ENCODE measurements around the gene PFDN5.

Gene PFDN5

GRCh38 chr12:53299454-53300180 lies 4.3 kb downstream of the PFDN5 start, which contains the start of gene MYG1:
TSS of gene MYG1 (plus strand) at chr12:53299695. CDS start at chr12:53299738, 43 bp downstream.
- Histone ChIP-seq H3K79me1 (ENCODE audit: low read length) (peaks cover 19% of the 10 kb centered on the region), H3K4me2 (ENCODE audit: low read length) (peak within 1 kb of the TSS; percentile 99), H2AK5ac (ENCODE audit: low read length) (peak within 1 kb of the TSS; percentile 59), H3K4me1 (ENCODE audit: control insufficient read depth, low read depth, low read length) (peaks cover 7% of the 10 kb centered on the region), H3K36me3 (ENCODE audit: control insufficient read depth, insufficient read depth, low read length) (peaks cover 2% of the 10 kb centered on the region), H4K8ac (ENCODE audit: low read depth, low read length) (no peak within 1 kb of the TSS), H4K5ac (ENCODE audit: low read length) (no peak within 1 kb of the TSS), H3K27ac (ENCODE audit: low read depth, low read length) (peak within 1 kb of the TSS; percentile 18), H3K79me2 (ENCODE audit: control insufficient read depth, insufficient read depth, low read length) (peaks cover 23% of the 10 kb centered on the region), H3K56ac (ENCODE audit: low read length) (peak within 1 kb of the TSS; percentile 99), H3K4ac (ENCODE audit: low read depth, low read length) (no peak within 1 kb of the TSS), H3K18ac (ENCODE audit: low read length) (no peak within 1 kb of the TSS), H2BK120ac (ENCODE audit: low read depth, low read length) (no peak within 1 kb of the TSS), H3K4me3 (ENCODE audit: low read length) (peak within 1 kb of the TSS; percentile 96), H2BK5ac (ENCODE audit: low read length) (peak within 1 kb of the TSS; percentile 25), H3K23ac (ENCODE audit: low read length) (peak within 1 kb of the TSS; percentile 85), H2BK15ac (replicated peaks; ENCODE audit: low read depth) (no peak within 1 kb of the TSS), H3K9ac (ENCODE audit: low read length) (peak within 1 kb of the TSS; percentile 97), H3K27me3 (ENCODE audit: insufficient read depth, low read length, poor library complexity) (no peaks in the 10 kb centered on the region)
- peak; percentile 97 for DNase-seq
- no CpG with 5 or more reads among the region's 51 CpGs for WGBS (ENCODE audit: extremely low coverage, insufficient coverage, low lambda C conversion rate)

- DNase-seq = peak; percentile 25
- Histone ChIP-seq H3K79me2 (ENCODE audit: control insufficient read depth, insufficient read depth, low read length) (peaks cover 23% of the 10 kb centered on the region), H3K36me3 (ENCODE audit: control insufficient read depth, insufficient read depth, low read length) (peaks cover 3% of the 10 kb centered on the region), H4K8ac (ENCODE audit: low read depth, low read length) (no peak overlapping the region), H3K9ac (ENCODE audit: low read length) (peak overlapping the region; percentile 97), H2AK5ac (ENCODE audit: low read length) (peak overlapping the region; percentile 59), H3K79me1 (ENCODE audit: low read length) (peaks cover 19% of the 10 kb centered on the region), H4K5ac (ENCODE audit: low read length) (no peak overlapping the region), H3K4me3 (ENCODE audit: low read length) (peak overlapping the region; percentile 96), H3K18ac (ENCODE audit: low read length) (no peak overlapping the region), H3K23ac (ENCODE audit: low read length) (no peak overlapping the region), H2BK5ac (ENCODE audit: low read length) (peak overlapping the region; percentile 25), H2BK120ac (ENCODE audit: low read depth, low read length) (no peak overlapping the region), H2BK15ac (replicated peaks; ENCODE audit: low read depth) (no peak overlapping the region), H3K27me3 (ENCODE audit: insufficient read depth, low read length, poor library complexity) (no peaks in the 10 kb centered on the region), H3K56ac (ENCODE audit: low read length) (peak overlapping the region; percentile 99), H3K4ac (ENCODE audit: low read depth, low read length) (no peak overlapping the region), H3K4me1 (ENCODE audit: control insufficient read depth, low read depth, low read length) (peaks cover 7% of the 10 kb centered on the region), H3K4me2 (ENCODE audit: low read length) (peak overlapping the region; percentile 99), H3K27ac (ENCODE audit: low read depth, low read length) (no peak overlapping the region)
- no CpG with 5 or more reads among the region's 12 CpGs for WGBS (ENCODE audit: extremely low coverage, insufficient coverage, low lambda C conversion rate)
Observed at GRCh38 chr12:53300187-53300586, 4.8 kb downstream of the PFDN5 start.

GRCh38 chr12:53302903-53303302 lies 7.6 kb downstream of the PFDN5 start:
- no peak overlapping the region for H2BK5ac ChIP-seq (ENCODE audit: low read length)
- no CpG with 5 or more reads among the region's 5 CpGs for WGBS (ENCODE audit: extremely low coverage, insufficient coverage, low lambda C conversion rate)
- peaks cover 7% of the 10 kb centered on the region for H3K36me3 ChIP-seq (ENCODE audit: control insufficient read depth, insufficient read depth, low read length)
- no peak overlapping the region for H4K5ac ChIP-seq (ENCODE audit: low read length)
- no peak overlapping the region for H3K4me2 ChIP-seq (ENCODE audit: low read length)
- no peak overlapping the region for H3K18ac ChIP-seq (ENCODE audit: low read length)
- no peak overlapping the region for H3K4me3 ChIP-seq (ENCODE audit: low read length)
- H3K27me3 ChIP-seq (ENCODE audit: insufficient read depth, low read length, poor library complexity) = no peaks in the 10 kb centered on the region
- DNase-seq = no peak
- H4K8ac ChIP-seq (ENCODE audit: low read depth, low read length) = no peak overlapping the region
- H2BK15ac ChIP-seq (replicated peaks; ENCODE audit: low read depth) = no peak overlapping the region
- H3K23ac ChIP-seq (ENCODE audit: low read length) = no peak overlapping the region
- H3K79me1 ChIP-seq (ENCODE audit: low read length) = peaks cover 16% of the 10 kb centered on the region
- peaks cover 4% of the 10 kb centered on the region for H3K4me1 ChIP-seq (ENCODE audit: control insufficient read depth, low read depth, low read length)
- peaks cover 10% of the 10 kb centered on the region for H3K79me2 ChIP-seq (ENCODE audit: control insufficient read depth, insufficient read depth, low read length)
- no peak overlapping the region for H3K27ac ChIP-seq (ENCODE audit: low read depth, low read length)
- H3K4ac ChIP-seq (ENCODE audit: low read depth, low read length) = no peak overlapping the region
- no peak overlapping the region for H2BK120ac ChIP-seq (ENCODE audit: low read depth, low read length)
- H3K9ac ChIP-seq (ENCODE audit: low read length) = no peak overlapping the region
- no peak overlapping the region for H2AK5ac ChIP-seq (ENCODE audit: low read length)
- H3K56ac ChIP-seq (ENCODE audit: low read length) = no peak overlapping the region

GRCh38 chr12:53306826-53307225 lies 11.5 kb downstream of the PFDN5 start:
- no peaks in the 10 kb centered on the region for H3K4me1 ChIP-seq (ENCODE audit: control insufficient read depth, low read depth, low read length)
- no peak overlapping the region for H3K23ac ChIP-seq (ENCODE audit: low read length)
- peaks cover 9% of the 10 kb centered on the region for H3K36me3 ChIP-seq (ENCODE audit: control insufficient read depth, insufficient read depth, low read length)
- H3K56ac ChIP-seq (ENCODE audit: low read length) = no peak overlapping the region
- H2AK5ac ChIP-seq (ENCODE audit: low read length) = no peak overlapping the region
- H4K5ac ChIP-seq (ENCODE audit: low read length) = no peak overlapping the region
- H3K4ac ChIP-seq (ENCODE audit: low read depth, low read length) = no peak overlapping the region
- H3K18ac ChIP-seq (ENCODE audit: low read length) = no peak overlapping the region
- no peaks in the 10 kb centered on the region for H3K27me3 ChIP-seq (ENCODE audit: insufficient read depth, low read length, poor library complexity)
- H2BK120ac ChIP-seq (ENCODE audit: low read depth, low read length) = no peak overlapping the region
- H3K9ac ChIP-seq (ENCODE audit: low read length) = no peak overlapping the region
- H2BK5ac ChIP-seq (ENCODE audit: low read length) = no peak overlapping the region
- no peak overlapping the region for H2BK15ac ChIP-seq (replicated peaks; ENCODE audit: low read depth)
- no peak overlapping the region for H3K4me3 ChIP-seq (ENCODE audit: low read length)
- no peak for DNase-seq
- H3K79me2 ChIP-seq (ENCODE audit: control insufficient read depth, insufficient read depth, low read length) = peaks cover 2% of the 10 kb centered on the region
- no CpG with 5 or more reads among the region's 10 CpGs for WGBS (ENCODE audit: extremely low coverage, insufficient coverage, low lambda C conversion rate)
- H4K8ac ChIP-seq (ENCODE audit: low read depth, low read length) = no peak overlapping the region
- no peak overlapping the region for H3K4me2 ChIP-seq (ENCODE audit: low read length)
- H3K27ac ChIP-seq (ENCODE audit: low read depth, low read length) = no peak overlapping the region
- peaks cover 5% of the 10 kb centered on the region for H3K79me1 ChIP-seq (ENCODE audit: low read length)

GRCh38 chr12:53308276-53308675 lies 12.9 kb downstream of the PFDN5 start:
- no peak overlapping the region for H3K23ac ChIP-seq (ENCODE audit: low read length)
- H4K8ac ChIP-seq (ENCODE audit: low read depth, low read length) = no peak overlapping the region
- no peak overlapping the region for H3K4me2 ChIP-seq (ENCODE audit: low read length)
- H3K79me2 ChIP-seq (ENCODE audit: control insufficient read depth, insufficient read depth, low read length) = no peaks in the 10 kb centered on the region
- H3K36me3 ChIP-seq (ENCODE audit: control insufficient read depth, insufficient read depth, low read length) = peaks cover 7% of the 10 kb centered on the region
- no peak overlapping the region for H2BK120ac ChIP-seq (ENCODE audit: low read depth, low read length)
- H4K5ac ChIP-seq (ENCODE audit: low read length) = no peak overlapping the region
- H3K56ac ChIP-seq (ENCODE audit: low read length) = no peak overlapping the region
- H2BK5ac ChIP-seq (ENCODE audit: low read length) = no peak overlapping the region
- H3K9ac ChIP-seq (ENCODE audit: low read length) = no peak overlapping the region
- no peak overlapping the region for H3K4me3 ChIP-seq (ENCODE audit: low read length)
- no peaks in the 10 kb centered on the region for H3K27me3 ChIP-seq (ENCODE audit: insufficient read depth, low read length, poor library complexity)
- DNase-seq = no peak
- WGBS (ENCODE audit: extremely low coverage, insufficient coverage, low lambda C conversion rate) = no CpG with 5 or more reads among the region's 4 CpGs
- H2AK5ac ChIP-seq (ENCODE audit: low read length) = no peak overlapping the region
- H3K27ac ChIP-seq (ENCODE audit: low read depth, low read length) = no peak overlapping the region
- H3K4ac ChIP-seq (ENCODE audit: low read depth, low read length) = no peak overlapping the region
- no peaks in the 10 kb centered on the region for H3K4me1 ChIP-seq (ENCODE audit: control insufficient read depth, low read depth, low read length)
- H2BK15ac ChIP-seq (replicated peaks; ENCODE audit: low read depth) = no peak overlapping the region
- H3K18ac ChIP-seq (ENCODE audit: low read length) = no peak overlapping the region
- peaks cover 2% of the 10 kb centered on the region for H3K79me1 ChIP-seq (ENCODE audit: low read length)

- no peak overlapping the region for H2BK120ac ChIP-seq (ENCODE audit: low read depth, low read length)
- no peak overlapping the region for H3K4me2 ChIP-seq (ENCODE audit: low read length)
- H3K36me3 ChIP-seq (ENCODE audit: control insufficient read depth, insufficient read depth, low read length) = no peaks in the 10 kb centered on the region
- H3K79me1 ChIP-seq (ENCODE audit: low read length) = no peaks in the 10 kb centered on the region
- no peak overlapping the region for H2AK5ac ChIP-seq (ENCODE audit: low read length)
- no peak overlapping the region for H2BK5ac ChIP-seq (ENCODE audit: low read length)
- no peak overlapping the region for H3K23ac ChIP-seq (ENCODE audit: low read length)
- no peak overlapping the region for H4K8ac ChIP-seq (ENCODE audit: low read depth, low read length)
- H3K27ac ChIP-seq (ENCODE audit: low read depth, low read length) = no peak overlapping the region
- no peak overlapping the region for H3K4me3 ChIP-seq (ENCODE audit: low read length)
- H2BK15ac ChIP-seq (replicated peaks; ENCODE audit: low read depth) = no peak overlapping the region
- no peaks in the 10 kb centered on the region for H3K4me1 ChIP-seq (ENCODE audit: control insufficient read depth, low read depth, low read length)
- H3K4ac ChIP-seq (ENCODE audit: low read depth, low read length) = no peak overlapping the region
- H3K18ac ChIP-seq (ENCODE audit: low read length) = no peak overlapping the region
- no peaks in the 10 kb centered on the region for H3K79me2 ChIP-seq (ENCODE audit: control insufficient read depth, insufficient read depth, low read length)
- H3K56ac ChIP-seq (ENCODE audit: low read length) = no peak overlapping the region
- WGBS (ENCODE audit: extremely low coverage, insufficient coverage, low lambda C conversion rate) = no CpG with 5 or more reads among the region's 3 CpGs
- H4K5ac ChIP-seq (ENCODE audit: low read length) = no peak overlapping the region
- no peaks in the 10 kb centered on the region for H3K27me3 ChIP-seq (ENCODE audit: insufficient read depth, low read length, poor library complexity)
- no peak overlapping the region for H3K9ac ChIP-seq (ENCODE audit: low read length)
- no peak for DNase-seq
Observed at GRCh38 chr12:53313996-53314395, 18.7 kb downstream of the PFDN5 start.
